CD8-positive, alpha-beta memory T cell (primary cell): ENCODE data around the gene PRKAB2. TPM values are rescaled to one million over a fixed set of nuclear protein-coding genes. Genes with fewer than 3 reads are reported as not detected.
"Not testable (repeated sequence)": the region's sequence is repeated elsewhere in the genome, so short reads cannot be mapped to it uniquely, and the experiment has no call there.

Experiments used
- CTCF ChIA-PET: fragments of 350-600 bp; sonication (Branson Sonifier 250); formaldehyde crosslinking; loops from one replicate; lab custom pipeline; 2021; ENCODE audit warnings: antibody characterized with exemption; lab: Charles Lee
- POLR2A ChIA-PET: fragments of 350-600 bp; sonication (Branson Sonifier 250); formaldehyde crosslinking; loops from one replicate; lab custom pipeline; 2021; ENCODE audit warnings: antibody characterized with exemption; lab: Charles Lee
- DNase-seq, 5 donors: peaks; one replicate each; pipeline versions ENCODE4 v3.0.0 to v3.0.0-alpha.2; 2020 to 2022; ENCODE audit warnings: mixed read lengths in 1 of 5
- H3K27ac ChIP-seq: one replicate; pipeline ENCODE4 v1.7.0; 2013; ENCODE audit warnings: low read depth, mild to moderate bottlenecking, low read length, moderate library complexity
- H3K27me3 ChIP-seq: 2 replicates; pipeline ENCODE4 v1.7.0; 2013; ENCODE audit warnings: low read length, mild to moderate bottlenecking; ENCODE audit not compliant: insufficient read depth, poor library complexity, severe bottlenecking
- H3K36me3 ChIP-seq: 2 replicates; pipeline ENCODE4 v1.7.0; 2013; ENCODE audit warnings: mild to moderate bottlenecking, low read length, moderate library complexity; ENCODE audit not compliant: insufficient read depth
- H3K4me1 ChIP-seq: 2 replicates; pipeline ENCODE4 v1.7.0; 2013; ENCODE audit warnings: mild to moderate bottlenecking, low read length, moderate library complexity; ENCODE audit not compliant: insufficient read depth
- H3K4me3 ChIP-seq: 2 replicates; pipeline ENCODE4 v1.7.0; 2013; ENCODE audit warnings: mild to moderate bottlenecking, low read length
- H3K9me3 ChIP-seq: 2 replicates; pipeline ENCODE4 v1.7.0; 2013; ENCODE audit warnings: mild to moderate bottlenecking, low read length
- H3K27ac Mint-ChIP-seq, 8 donors: one replicate each; pipeline ENCODE4 v1.8.0; 2020 to 2021; ENCODE audit warnings: mixed read lengths in 8 of 8, mild to moderate bottlenecking in 6 of 8, inconsistent platforms in 3 of 8, moderate library complexity in 3 of 8
- H3K27me3 Mint-ChIP-seq, 2 donors: one replicate each; pipeline ENCODE4 v1.8.0; 2020 to 2021; ENCODE audit warnings: mixed read lengths in 2 of 2, mild to moderate bottlenecking in 1 of 2, moderate library complexity in 1 of 2
- H3K36me3 Mint-ChIP-seq, 3 donors: one replicate each; pipeline ENCODE4 v1.8.0; 2020 to 2021; ENCODE audit warnings: mixed read lengths in 3 of 3, inconsistent platforms in 1 of 3, mild to moderate bottlenecking in 1 of 3
- H3K4me1 Mint-ChIP-seq, 3 donors: one replicate each; pipeline ENCODE4 v1.8.0; 2020 to 2021; ENCODE audit warnings: mixed read lengths in 3 of 3, inconsistent platforms in 1 of 3, mild to moderate bottlenecking in 1 of 3
- H3K4me3 Mint-ChIP-seq, 7 donors: one replicate each; pipeline ENCODE4 v1.8.0; 2020 to 2021; ENCODE audit warnings: mixed read lengths in 7 of 7, mild to moderate bottlenecking in 6 of 7, moderate library complexity in 4 of 7, inconsistent platforms in 2 of 7
- H3K9me3 Mint-ChIP-seq, 5 donors: one replicate each; pipeline ENCODE4 v1.8.0; 2020 to 2022; ENCODE audit warnings: mixed read lengths in 5 of 5, mild to moderate bottlenecking in 3 of 5, moderate library complexity in 2 of 5, inconsistent platforms in 1 of 5
- polyA plus RNA-seq: library from polyadenylated mRNA; unstranded; fragments of 300-500 nt; fragmentation: Illumina TruSeq; gene quantifications from one replicate; pipeline ENCODE4 v1.2.3, GENCODE V29; 2021
- total RNA-seq, 2 experiments: library from RNA; stranded (reverse); gene quantifications; one replicate each; pipeline ENCODE4 v1.2.3, GENCODE V29; 2021

The PRKAB2 gene
- total and polyA plus RNA-seq, 3 experiments from 2014 or later, result 2.2 to 8.5 (median 7.3) TPM

- no peaks in the 10 kb centered on the region for H3K9me3 ChIP-seq
- no peaks in the 10 kb centered on the region for H3K36me3 ChIP-seq
- no peaks in the 10 kb centered on the region for H3K27me3 Mint-ChIP-seq
- no peak for DNase-seq
- ChIA-PET POLR2A (no interaction called here), CTCF (no interaction called here)
- no peak overlapping the region for H3K4me3 Mint-ChIP-seq
- H3K36me3 Mint-ChIP-seq, result peaks cover 3 to 42% (median 22%) of the 10 kb centered on the region in 3 donors
- H3K27ac Mint-ChIP-seq, result no peak overlapping the region
- no peaks in the 10 kb centered on the region for H3K4me1 ChIP-seq
- no peaks in the 10 kb centered on the region for H3K4me1 Mint-ChIP-seq
- H3K4me3 ChIP-seq, result no peak overlapping the region
- no peak overlapping the region for H3K27ac ChIP-seq
- H3K27me3 ChIP-seq, result no peaks in the 10 kb centered on the region
- H3K9me3 Mint-ChIP-seq, result no peaks in the 10 kb centered on the region
Observed at GRCh38 chr1:147152772-147153171, 19.5 kb downstream of the PRKAB2 start.

- Mint-ChIP-seq H3K4me1 (no peaks in the 10 kb centered on the region), H3K27ac (no peak overlapping the region), H3K36me3 (peaks cover 4 to 28% (median 12%) of the 10 kb centered on the region in 3 donors), H3K9me3 (no peaks in the 10 kb centered on the region), H3K4me3 (no peak overlapping the region), H3K27me3 (peaks cover 0 to 2% of the 10 kb centered on the region in 2 donors)
- no peak overlapping the region for H3K27ac ChIP-seq
- no peaks in the 10 kb centered on the region for H3K9me3 ChIP-seq
- H3K4me3 ChIP-seq, result no peak overlapping the region
- no peaks in the 10 kb centered on the region for H3K4me1 ChIP-seq
- POLR2A ChIA-PET, result no interaction called here
- no peaks in the 10 kb centered on the region for H3K27me3 ChIP-seq
- CTCF ChIA-PET, result no interaction called here
- DNase-seq, result no peak
- H3K36me3 ChIP-seq, result no peaks in the 10 kb centered on the region
Observed at GRCh38 chr1:147151244-147151643, 21.0 kb downstream of the PRKAB2 start.

- ChIA-PET CTCF (no interaction called here), POLR2A (no interaction called here)
Observed at GRCh38 chr1:147142886-147143285, 29.4 kb downstream of the PRKAB2 start.

GRCh38 chr1:147130721-147131120, 41.5 kb downstream of the PRKAB2 start:
- H3K27me3 ChIP-seq, CTCF ChIA-PET, H3K9me3 Mint-ChIP-seq, H3K4me3 Mint-ChIP-seq, H3K4me1 ChIP-seq, H3K36me3 ChIP-seq, H3K4me1 Mint-ChIP-seq, H3K9me3 ChIP-seq, H3K4me3 ChIP-seq, DNase-seq, H3K27ac Mint-ChIP-seq, H3K36me3 Mint-ChIP-seq, H3K27ac ChIP-seq, POLR2A ChIA-PET: not testable (repeated sequence)
- H3K27me3 Mint-ChIP-seq, result peaks cover 9 to 31% of the 10 kb centered on the region in 2 donors

More at GRCh38 chr1:147142886-147143285, 29.4 kb downstream of the PRKAB2 start:
- peaks cover 0 to 9% (median 3%) of the 10 kb centered on the region in 3 donors for H3K36me3 Mint-ChIP-seq
- no peak for DNase-seq
- Histone ChIP-seq H3K4me1 (no peaks in the 10 kb centered on the region), H3K9me3 (no peaks in the 10 kb centered on the region), H3K36me3 (no peaks in the 10 kb centered on the region), H3K4me3 (no peak overlapping the region), H3K27ac (no peak overlapping the region), H3K27me3 (no peaks in the 10 kb centered on the region)
- H3K4me3 Mint-ChIP-seq, result no peak overlapping the region
- peaks cover 0 to 3% (median 0%) of the 10 kb centered on the region in 5 donors for H3K9me3 Mint-ChIP-seq
- H3K27me3 Mint-ChIP-seq, result peaks cover 24 to 65% of the 10 kb centered on the region in 2 donors
- peak overlapping the region in 1 of 8 donors; percentile 22 for H3K27ac Mint-ChIP-seq
- no peaks in the 10 kb centered on the region for H3K4me1 Mint-ChIP-seq

- Mint-ChIP-seq H3K27ac (peak overlapping the region in 1 of 8 donors; percentile 65), H3K36me3 (no peaks in the 10 kb centered on the region), H3K27me3 (peaks cover 9 to 34% of the 10 kb centered on the region in 2 donors), H3K9me3 (peaks cover 0 to 6% (median 2%) of the 10 kb centered on the region in 5 donors), H3K4me3 (no peak overlapping the region), H3K4me1 (no peaks in the 10 kb centered on the region)
- Histone ChIP-seq H3K27me3 (no peaks in the 10 kb centered on the region), H3K27ac (no peak overlapping the region), H3K4me3 (no peak overlapping the region), H3K9me3 (no peaks in the 10 kb centered on the region), H3K4me1 (no peaks in the 10 kb centered on the region), H3K36me3 (no peaks in the 10 kb centered on the region)
- ChIA-PET POLR2A (no interaction called here), CTCF (no interaction called here)
- DNase-seq, result no peak
Observed at GRCh38 chr1:147129116-147129873, 43.0 kb downstream of the PRKAB2 start.

GRCh38 chr1:147124266-147124665, 48.0 kb downstream of the PRKAB2 start:
- no peaks in the 10 kb centered on the region for H3K27me3 ChIP-seq
- no peaks in the 10 kb centered on the region for H3K4me1 ChIP-seq
- H3K4me3 ChIP-seq, result no peak overlapping the region
- Mint-ChIP-seq H3K4me1 (no peaks in the 10 kb centered on the region), H3K27me3 (peaks cover 9 to 24% of the 10 kb centered on the region in 2 donors), H3K36me3 (no peaks in the 10 kb centered on the region), H3K27ac (no peak overlapping the region), H3K9me3 (peaks cover 0 to 6% (median 2%) of the 10 kb centered on the region in 5 donors), H3K4me3 (no peak overlapping the region)
- H3K27ac ChIP-seq, result no peak overlapping the region
- POLR2A ChIA-PET, result no interaction called here
- CTCF ChIA-PET, result no interaction called here
- H3K36me3 ChIP-seq, result no peaks in the 10 kb centered on the region
- H3K9me3 ChIP-seq, result no peaks in the 10 kb centered on the region
- DNase-seq, result no peak

- CTCF ChIA-PET, result interaction anchor here (1.3 kb wide), 1 partner anchor 9 kb away, joined by 3 read pairs; no protein-coding TSS in a partner anchor
- no peaks in the 10 kb centered on the region for H3K9me3 Mint-ChIP-seq
Observed at GRCh38 chr1:147117109-147117508, 55.2 kb downstream of the PRKAB2 start.

GRCh38 chr1:147115496-147115895, 56.8 kb downstream of the PRKAB2 start:
- Histone ChIP-seq H3K27ac (no peak overlapping the region), H3K36me3 (no peaks in the 10 kb centered on the region), H3K9me3 (no peaks in the 10 kb centered on the region), H3K4me3 (no peak overlapping the region), H3K27me3 (no peaks in the 10 kb centered on the region), H3K4me1 (no peaks in the 10 kb centered on the region)
- Mint-ChIP-seq H3K36me3 (no peaks in the 10 kb centered on the region), H3K4me3 (no peak overlapping the region), H3K4me1 (no peaks in the 10 kb centered on the region), H3K27me3 (peaks cover 11 to 21% of the 10 kb centered on the region in 2 donors), H3K9me3 (no peaks in the 10 kb centered on the region), H3K27ac (no peak overlapping the region)
- ChIA-PET CTCF (no interaction called here), POLR2A (no interaction called here)
- DNase-seq, result no peak

More at GRCh38 chr1:147117109-147117508, 55.2 kb downstream of the PRKAB2 start:
- POLR2A ChIA-PET, result no interaction called here
- DNase-seq, result no peak
- no peak overlapping the region for H3K27ac Mint-ChIP-seq
- H3K4me3 ChIP-seq, result no peak overlapping the region
- H3K4me3 Mint-ChIP-seq, result no peak overlapping the region
- no peaks in the 10 kb centered on the region for H3K4me1 ChIP-seq
- H3K27me3 ChIP-seq, result no peaks in the 10 kb centered on the region
- no peak overlapping the region for H3K27ac ChIP-seq
- H3K4me1 Mint-ChIP-seq, result no peaks in the 10 kb centered on the region
- no peaks in the 10 kb centered on the region for H3K9me3 ChIP-seq
- H3K27me3 Mint-ChIP-seq, result peaks cover 10 to 22% of the 10 kb centered on the region in 2 donors
- H3K36me3 Mint-ChIP-seq, result no peaks in the 10 kb centered on the region
- no peaks in the 10 kb centered on the region for H3K36me3 ChIP-seq
